ENCODE results near the gene ABHD8.

DNA sequence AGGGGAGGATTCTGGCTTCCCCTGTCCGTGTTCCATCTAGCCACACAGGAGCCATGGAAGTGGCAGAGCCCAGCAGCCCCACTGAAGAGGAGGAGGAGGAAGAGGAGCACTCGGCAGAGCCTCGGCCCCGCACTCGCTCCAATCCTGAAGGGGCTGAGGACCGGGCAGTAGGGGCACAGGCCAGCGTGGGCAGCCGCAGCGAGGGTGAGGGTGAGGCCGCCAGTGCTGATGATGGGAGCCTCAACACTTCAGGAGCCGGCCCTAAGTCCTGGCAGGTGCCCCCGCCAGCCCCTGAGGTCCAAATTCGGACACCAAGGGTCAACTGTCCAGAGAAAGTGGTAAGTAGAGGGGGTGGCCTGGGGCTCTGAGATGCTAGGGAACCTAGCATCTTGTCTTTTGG lies 34.5 kb downstream of the ABHD8 start:
- TF ChIP-seq, protein P1, sequence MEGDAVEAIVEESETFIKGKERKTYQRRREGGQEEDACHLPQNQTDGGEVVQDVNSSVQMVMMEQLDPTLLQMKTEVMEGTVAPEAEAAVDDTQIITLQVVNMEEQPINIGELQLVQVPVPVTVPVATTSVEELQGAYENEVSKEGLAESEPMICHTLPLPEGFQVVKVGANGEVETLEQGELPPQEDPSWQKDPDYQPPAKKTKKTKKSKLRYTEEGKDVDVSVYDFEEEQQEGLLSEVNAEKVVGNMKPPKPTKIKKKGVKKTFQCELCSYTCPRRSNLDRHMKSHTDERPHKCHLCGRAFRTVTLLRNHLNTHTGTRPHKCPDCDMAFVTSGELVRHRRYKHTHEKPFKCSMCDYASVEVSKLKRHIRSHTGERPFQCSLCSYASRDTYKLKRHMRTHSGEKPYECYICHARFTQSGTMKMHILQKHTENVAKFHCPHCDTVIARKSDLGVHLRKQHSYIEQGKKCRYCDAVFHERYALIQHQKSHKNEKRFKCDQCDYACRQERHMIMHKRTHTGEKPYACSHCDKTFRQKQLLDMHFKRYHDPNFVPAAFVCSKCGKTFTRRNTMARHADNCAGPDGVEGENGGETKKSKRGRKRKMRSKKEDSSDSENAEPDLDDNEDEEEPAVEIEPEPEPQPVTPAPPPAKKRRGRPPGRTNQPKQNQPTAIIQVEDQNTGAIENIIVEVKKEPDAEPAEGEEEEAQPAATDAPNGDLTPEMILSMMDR (IDR thresholded peaks at IDR 0.05) = no peak
- TF ChIP-seq POLR2A (IDR thresholded peaks at IDR 0.05) = no peak
